Right lobe of liver (tissue), 6 donors: Measurements from ENCODE around the gene GDPD5. TPM values are rescaled to one million over a fixed set of nuclear protein-coding genes. Genes with fewer than 3 reads are reported as not detected.

Source experiments
- ATAC-seq, 4 donors: fragments of 200-7000 bp; cut with Tn5 transposase; one replicate each; pipeline ENCODE4 v1.9.1; 2020; ENCODE audit warnings: mild to moderate bottlenecking in 4 of 4, moderate library complexity in 4 of 4
- DNase-seq, 3 donors: peaks; one replicate each; pipeline ENCODE4 v3.0.0-alpha.2; 2020
- H3K27ac ChIP-seq, 3 donors: fragments of 200-600 bp; one replicate each; pipeline ENCODE4 v1.8.0; 2022
- H3K27me3 ChIP-seq, 2 donors: fragments of 200-600 bp; one replicate each; pipeline ENCODE4 v1.8.0; 2022
- H3K36me3 ChIP-seq, 4 donors: fragments of 200-600 bp; sonication (generic) in 1 of 4; one replicate each; pipeline versions ENCODE4 v1.5.1 to v1.8.0; 2017 to 2022; ENCODE audit warnings: control low read depth in 1 of 4
- H3K4me1 ChIP-seq, 4 donors: fragments of 200-600 bp; sonication (generic) in 1 of 4; one replicate each; pipeline versions ENCODE4 v1.5.1 to v1.8.0; 2017 to 2022; ENCODE audit warnings: control low read depth in 1 of 4
- H3K4me3 ChIP-seq, 3 donors: fragments of 200-600 bp; one replicate each; pipeline ENCODE4 v1.8.0; 2022
- H3K9me3 ChIP-seq, 4 donors: fragments of 200-600 bp; sonication (generic) in 1 of 4; one replicate each; pipeline versions ENCODE4 v1.5.1 to v1.8.0; 2017 to 2022; ENCODE audit warnings: control low read depth in 1 of 4
- POLR2A ChIP-seq: fragments of 450-650 bp; IDR thresholded peaks from one replicate; pipeline ENCODE4 v1.6.1; 2017; ENCODE audit warnings: antibody characterized with exemption, mild to moderate bottlenecking
- WGBS: methylation state at CpG from one replicate; pipeline ENCODE4 v1.1.6; 2018; ENCODE audit warnings: low coverage, low lambda C conversion rate; ENCODE audit not compliant: insufficient coverage; ENCODE audit errors: missing lambda C conversion rate; 5-methylcytosine and 5-hydroxymethylcytosine counted together
- intact Hi-C, 2 donors: fragments of 100-400 bp; cut with DNase I; formaldehyde crosslinking; loops; one replicate each; pipeline versions ENCODE4 v1.11.2 to v1.14.1; 2022
- total RNA-seq, 6 experiments: library from RNA; depleted of rRNA in 2 of 6; stranded (reverse); fragments of >200 nt in 2 of 6; fragmentation: NEBNext Ultra II Directional in 3 of 6; extraction: Animal tissue kit (Norgen Biotek cat#: 25700) in 3 of 6; gene quantifications; one replicate each; pipeline versions ENCODE4 v1.1.0 to v1.2.4, GENCODE V29; 2016 to 2023
- TF ChIP-seq, protein P1 (sequence below), 4 donors: fragments of 200-600 bp in 3 of 4; fragments of 450-650 bp in 1 of 4; IDR thresholded peaks; one replicate each; pipeline versions ENCODE4 v1.5.1 to v1.8.0; 2016 to 2022; ENCODE audit warnings: antibody characterized with exemption in 4 of 4, mild to moderate bottlenecking in 2 of 4
- donor health status: DM: no; HTN: yes; CAD: no.
- donor health status: DM: no; HTN: no; CAD: no.
- donor health status: DM: no; HTN: no; CAD: no.
- donor health status: DM: no; HTN: yes; CAD: no.
- donor health status: DM: no; HTN: yes; CAD: no.

GDPD5 gene
- total RNA-seq, 6 experiments from 2014 or later, result 2.0 to 10.7 (median 4.1) TPM

DNA sequence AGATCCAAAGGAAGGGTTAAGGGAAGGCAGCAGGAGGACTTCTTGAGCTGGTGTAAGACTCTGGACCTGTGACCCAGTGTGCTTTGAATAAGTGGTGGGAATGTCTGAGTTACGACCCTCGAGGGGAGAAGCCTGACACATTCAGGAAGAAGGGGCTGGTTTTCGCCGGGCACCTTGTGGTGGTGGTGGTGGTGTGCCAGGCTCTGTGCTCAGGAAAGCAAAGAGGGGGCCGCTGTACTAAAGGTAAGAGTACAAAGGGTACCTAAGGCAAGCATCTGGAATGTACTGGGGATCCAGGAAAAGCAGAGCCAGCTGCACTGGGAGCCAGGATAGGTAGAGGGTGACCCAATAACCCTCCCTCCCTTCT, 99.0 kb downstream of the GDPD5 start:
- H3K4me1 ChIP-seq, result peaks cover 0 to 20% (median 6%) of the 10 kb centered on the region in 4 donors
- intact Hi-C loops, result no loop called here
- H3K36me3 ChIP-seq, result no peaks in the 10 kb centered on the region
- peaks cover 0 to 6% of the 10 kb centered on the region in 2 donors for H3K27me3 ChIP-seq
- TF ChIP-seq POLR2A, result no peak
- TF ChIP-seq, protein P1, sequence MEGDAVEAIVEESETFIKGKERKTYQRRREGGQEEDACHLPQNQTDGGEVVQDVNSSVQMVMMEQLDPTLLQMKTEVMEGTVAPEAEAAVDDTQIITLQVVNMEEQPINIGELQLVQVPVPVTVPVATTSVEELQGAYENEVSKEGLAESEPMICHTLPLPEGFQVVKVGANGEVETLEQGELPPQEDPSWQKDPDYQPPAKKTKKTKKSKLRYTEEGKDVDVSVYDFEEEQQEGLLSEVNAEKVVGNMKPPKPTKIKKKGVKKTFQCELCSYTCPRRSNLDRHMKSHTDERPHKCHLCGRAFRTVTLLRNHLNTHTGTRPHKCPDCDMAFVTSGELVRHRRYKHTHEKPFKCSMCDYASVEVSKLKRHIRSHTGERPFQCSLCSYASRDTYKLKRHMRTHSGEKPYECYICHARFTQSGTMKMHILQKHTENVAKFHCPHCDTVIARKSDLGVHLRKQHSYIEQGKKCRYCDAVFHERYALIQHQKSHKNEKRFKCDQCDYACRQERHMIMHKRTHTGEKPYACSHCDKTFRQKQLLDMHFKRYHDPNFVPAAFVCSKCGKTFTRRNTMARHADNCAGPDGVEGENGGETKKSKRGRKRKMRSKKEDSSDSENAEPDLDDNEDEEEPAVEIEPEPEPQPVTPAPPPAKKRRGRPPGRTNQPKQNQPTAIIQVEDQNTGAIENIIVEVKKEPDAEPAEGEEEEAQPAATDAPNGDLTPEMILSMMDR (IDR thresholded peaks at IDR 0.05), result no peak
- no peaks in the 10 kb centered on the region for H3K9me3 ChIP-seq
- ATAC-seq (no peak), DNase-seq (no peak)
- 69% methylated on average over 4 of the region's 5 CpGs for WGBS
- no peak overlapping the region for H3K4me3 ChIP-seq
- H3K27ac ChIP-seq, result no peak overlapping the region

DNA sequence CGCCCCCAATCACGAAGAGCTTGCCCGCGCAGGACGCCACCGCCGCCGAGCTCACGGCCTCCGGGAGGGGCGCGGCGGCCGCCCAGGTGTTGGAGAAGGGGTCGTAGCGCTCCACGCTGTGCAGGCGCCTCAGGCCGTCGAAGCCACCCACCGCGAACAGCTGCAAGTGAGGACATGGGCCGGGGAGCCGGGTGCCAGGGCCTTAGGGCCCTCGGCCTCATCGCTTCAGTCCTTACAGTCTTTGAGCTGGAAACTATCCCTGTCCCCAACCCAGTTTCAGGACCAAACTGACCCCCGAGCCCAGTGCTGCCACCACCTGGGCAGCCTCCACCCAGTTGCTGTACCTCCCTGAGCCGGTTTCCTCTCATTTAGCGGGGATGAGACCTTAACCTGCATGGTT, 100.3 kb downstream of the GDPD5 start:
- Histone ChIP-seq H3K36me3 (no peaks in the 10 kb centered on the region), H3K4me3 (no peak overlapping the region), H3K27me3 (peaks cover 0 to 6% of the 10 kb centered on the region in 2 donors), H3K4me1 (peaks cover 0 to 20% (median 9%) of the 10 kb centered on the region in 4 donors), H3K9me3 (no peaks in the 10 kb centered on the region), H3K27ac (no peak overlapping the region)
- DNase-seq, result no peak
- WGBS, result 84% methylated on average over 5 of the region's 29 CpGs
- TF ChIP-seq, protein P1 (IDR thresholded peaks at IDR 0.05), result peak in 2 of 4 donors; percentile 10 to 15
- no peak for TF ChIP-seq POLR2A
- intact Hi-C loops, result no loop called here
- no peak for ATAC-seq

DNA sequence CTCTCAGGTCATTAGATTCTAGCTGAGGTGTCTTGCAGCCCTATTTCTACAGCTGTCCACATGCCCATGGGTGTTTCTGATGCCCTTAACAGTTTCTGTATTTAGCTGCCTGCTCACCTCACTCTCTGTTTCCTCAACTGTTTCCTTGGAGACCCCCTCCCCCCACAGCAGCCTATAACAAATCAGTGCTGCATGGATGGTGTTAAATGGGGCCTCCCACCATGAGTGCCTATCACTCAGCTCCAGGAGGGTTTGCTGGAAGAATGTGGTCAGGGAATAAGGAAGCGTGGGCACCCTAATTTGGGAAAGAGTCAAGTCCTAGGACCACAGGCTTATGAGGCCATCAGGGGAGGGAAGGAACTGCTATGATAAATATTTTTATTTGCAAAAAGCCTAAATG, 101.3 kb downstream of the GDPD5 start:
- no peak for TF ChIP-seq POLR2A
- TF ChIP-seq, protein P1 (IDR thresholded peaks at IDR 0.05), result no peak
- intact Hi-C loops, result no loop called here
- no peak for ATAC-seq
- H3K4me3 ChIP-seq, result no peak overlapping the region
- no peak overlapping the region for H3K27ac ChIP-seq
- 100% methylated on average over 1 of the region's 1 CpG for WGBS
- H3K27me3 ChIP-seq, result peaks cover 0 to 2% of the 10 kb centered on the region in 2 donors
- H3K4me1 ChIP-seq, result peaks cover 0 to 17% (median 8%) of the 10 kb centered on the region in 4 donors
- H3K9me3 ChIP-seq, result no peaks in the 10 kb centered on the region
- no peaks in the 10 kb centered on the region for H3K36me3 ChIP-seq
- no peak for DNase-seq

DNA sequence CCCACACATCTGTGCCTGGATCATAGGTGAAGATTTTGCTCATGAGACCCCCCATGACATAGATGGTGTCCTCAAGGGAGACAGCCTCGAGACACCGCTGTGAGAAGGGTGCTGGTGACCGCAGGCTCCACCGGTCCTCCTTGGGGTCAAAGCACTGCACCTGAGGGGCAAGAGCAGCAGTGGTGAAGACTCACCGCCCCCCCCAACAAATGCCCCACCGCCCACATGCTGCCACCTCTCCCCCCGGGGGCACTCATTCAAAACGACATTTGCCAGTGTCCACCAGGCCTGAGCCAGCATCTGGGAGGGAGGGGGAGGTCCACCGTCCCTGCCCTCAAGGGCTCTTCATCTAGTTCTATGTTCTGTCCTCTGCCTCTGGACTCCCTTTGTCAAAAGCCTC, 102.0 kb downstream of the GDPD5 start:
- intact Hi-C loops, result no loop called here
- no peak overlapping the region for H3K27ac ChIP-seq
- 90% methylated on average over 2 of the region's 9 CpGs for WGBS
- peaks cover 0 to 17% (median 8%) of the 10 kb centered on the region in 4 donors for H3K4me1 ChIP-seq
- no peaks in the 10 kb centered on the region for H3K9me3 ChIP-seq
- DNase-seq, result no peak
- no peak for ATAC-seq
- H3K36me3 ChIP-seq, result no peaks in the 10 kb centered on the region
- TF ChIP-seq POLR2A, result no peak
- H3K4me3 ChIP-seq, result no peak overlapping the region
- no peaks in the 10 kb centered on the region for H3K27me3 ChIP-seq

DNA sequence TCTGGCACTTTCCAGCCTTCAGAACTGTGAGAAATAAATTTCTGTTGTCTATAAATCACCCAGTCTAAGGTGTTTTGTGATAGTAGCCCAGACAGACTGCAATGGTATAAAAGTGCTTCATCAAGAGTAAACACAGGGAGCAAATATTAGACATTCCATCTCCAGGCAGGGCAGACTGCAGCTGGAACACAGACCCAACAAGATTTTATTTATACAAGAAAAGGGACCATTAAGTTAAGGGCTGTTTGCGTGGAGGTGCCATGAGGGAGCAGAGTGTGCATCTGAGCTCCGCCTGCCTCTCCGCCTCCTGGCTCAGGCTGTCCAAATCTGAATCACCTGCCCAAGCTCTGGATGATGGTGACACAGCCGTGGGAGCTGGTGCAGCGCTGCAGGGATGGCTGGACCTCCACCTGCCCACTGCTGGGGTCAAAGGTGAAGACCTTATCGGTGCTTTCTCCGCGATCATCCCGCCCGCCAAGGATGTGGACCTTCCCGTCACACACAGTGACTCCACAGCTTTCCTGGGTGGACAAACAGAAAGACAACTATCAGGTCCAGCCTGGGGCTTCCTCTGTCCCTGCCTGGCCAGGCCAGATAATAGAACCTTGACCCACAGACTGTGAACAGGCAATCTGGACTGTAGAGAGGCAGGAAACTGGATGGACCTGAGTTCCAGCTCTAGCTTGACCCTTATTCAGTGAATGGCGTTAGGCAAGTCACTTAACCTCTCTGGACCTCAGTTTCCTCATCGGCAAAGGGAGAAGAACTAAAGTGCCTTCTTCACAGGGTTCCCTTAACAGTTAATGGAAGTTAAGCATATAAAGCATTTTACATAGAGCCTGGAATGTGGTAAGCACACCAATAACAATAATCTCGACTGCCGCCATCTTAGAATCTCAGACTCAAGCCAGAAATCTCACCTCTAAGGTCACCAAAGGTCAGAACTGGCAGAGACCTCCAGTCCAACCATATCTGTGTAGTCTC, 103.2 kb downstream of the GDPD5 start:
- Histone ChIP-seq H3K4me3 (no peak overlapping the region), H3K27ac (no peak overlapping the region), H3K36me3 (no peaks in the 10 kb centered on the region), H3K4me1 (peaks cover 0 to 17% (median 8%) of the 10 kb centered on the region in 4 donors), H3K9me3 (no peaks in the 10 kb centered on the region), H3K27me3 (no peaks in the 10 kb centered on the region)
- intact Hi-C loops, result no loop called here
- WGBS, result 43% methylated on average over 15 of the region's 15 CpGs
- DNase-seq, result peak in 2 of 3 donors; percentile 75
- peak; percentile 72 to 90 (median 87) for ATAC-seq
- TF ChIP-seq, protein P1 (IDR thresholded peaks at IDR 0.05), result no peak
